GM10248 (cell line): ENCODE data around the gene SLC25A40.

ENCODE experiments used
- CTCF ChIA-PET: fragments of 300-600 bp; sonication (Branson Sonifier 250); formaldehyde crosslinking; extraction: SDS; loops from one replicate; lab custom pipeline; 2021; ENCODE audit warnings: antibody characterized with exemption; lab: Yijun Ruan, JAX
- POLR2A ChIA-PET: fragments of 350-650 bp; sonication (Branson Sonifier 250); formaldehyde crosslinking; extraction: SDS; loops from one replicate; lab custom pipeline; 2020; ENCODE audit warnings: antibody characterized with exemption; lab: Yijun Ruan, JAX
- DNase-seq: peaks from one replicate; pipeline ENCODE4 v3.0.0; 2012; ENCODE audit errors: extremely low spot score
- TF ChIP-seq, protein P1 (sequence below): IDR thresholded peaks from 2 replicates; pipeline ENCODE4 v1.5.1; 2012; ENCODE audit warnings: mild to moderate bottlenecking, low read depth; ENCODE audit errors: extremely low read depth, missing control alignments, control extremely low read depth

The SLC25A40 gene

DNA sequence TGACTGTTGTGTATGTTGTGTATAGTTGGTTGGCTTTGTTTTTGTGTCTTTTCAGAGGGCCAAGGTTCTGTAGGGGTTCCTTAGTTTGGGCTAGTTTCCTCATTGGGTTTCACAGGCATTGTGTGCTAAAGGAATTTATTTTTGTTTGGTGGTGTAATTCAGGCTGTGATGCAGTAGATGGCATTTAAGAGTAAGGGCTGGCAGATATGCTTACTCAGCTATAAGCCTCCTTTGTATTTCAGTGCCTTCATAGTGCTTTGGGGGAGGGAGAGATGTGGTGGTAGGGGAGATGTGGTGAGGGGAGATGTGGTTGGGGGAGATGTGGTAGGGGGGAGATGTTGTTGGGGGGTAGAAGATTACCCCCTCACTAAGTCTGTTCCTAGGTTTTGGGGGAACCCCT lies 91.7 kb downstream of the SLC25A40 start:
- CTCF ChIA-PET, result interaction anchor here (0.9 to 2.7 kb wide), 6 partner anchors 10 to 330 kb away, joined by 3 to 8 read pairs (median 3); no protein-coding TSS in a partner anchor
- POLR2A ChIA-PET, result interaction anchor here (0.5 kb wide), 1 partner anchor 615 kb away, joined by 5 read pairs; no protein-coding TSS in a partner anchor
- no peak for DNase-seq
- TF ChIP-seq, protein P1, sequence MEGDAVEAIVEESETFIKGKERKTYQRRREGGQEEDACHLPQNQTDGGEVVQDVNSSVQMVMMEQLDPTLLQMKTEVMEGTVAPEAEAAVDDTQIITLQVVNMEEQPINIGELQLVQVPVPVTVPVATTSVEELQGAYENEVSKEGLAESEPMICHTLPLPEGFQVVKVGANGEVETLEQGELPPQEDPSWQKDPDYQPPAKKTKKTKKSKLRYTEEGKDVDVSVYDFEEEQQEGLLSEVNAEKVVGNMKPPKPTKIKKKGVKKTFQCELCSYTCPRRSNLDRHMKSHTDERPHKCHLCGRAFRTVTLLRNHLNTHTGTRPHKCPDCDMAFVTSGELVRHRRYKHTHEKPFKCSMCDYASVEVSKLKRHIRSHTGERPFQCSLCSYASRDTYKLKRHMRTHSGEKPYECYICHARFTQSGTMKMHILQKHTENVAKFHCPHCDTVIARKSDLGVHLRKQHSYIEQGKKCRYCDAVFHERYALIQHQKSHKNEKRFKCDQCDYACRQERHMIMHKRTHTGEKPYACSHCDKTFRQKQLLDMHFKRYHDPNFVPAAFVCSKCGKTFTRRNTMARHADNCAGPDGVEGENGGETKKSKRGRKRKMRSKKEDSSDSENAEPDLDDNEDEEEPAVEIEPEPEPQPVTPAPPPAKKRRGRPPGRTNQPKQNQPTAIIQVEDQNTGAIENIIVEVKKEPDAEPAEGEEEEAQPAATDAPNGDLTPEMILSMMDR, result no peak
